CD4-positive, alpha-beta T cell (primary cell): ENCODE measurements around the gene CALHM6. TPM values are rescaled to one million over a fixed set of nuclear protein-coding genes. Genes with fewer than 3 reads are reported as not detected.

Experiments used
- ATAC-seq: fragments of 200-7000 bp; cut with Tn5 transposase; one replicate; pipeline ENCODE4 v1.10.0; 2022; ENCODE audit warnings: mild to moderate bottlenecking; ENCODE audit not compliant: poor library complexity
- CTCF ChIA-PET: fragments of 350-600 bp; sonication (Branson Sonifier 250); formaldehyde crosslinking; loops from one replicate; lab custom pipeline; 2021; ENCODE audit warnings: antibody characterized with exemption, inconsistent platforms; lab: Charles Lee
- POLR2A ChIA-PET: fragments of 350-600 bp; sonication (Branson Sonifier 250); formaldehyde crosslinking; loops from one replicate; lab custom pipeline; 2021; ENCODE audit warnings: antibody characterized with exemption, inconsistent platforms; lab: Charles Lee
- DNase-seq, 14 experiments: peaks; one replicate each; pipeline ENCODE4 v3.0.0-alpha.2; 2013 to 2020; ENCODE audit warnings: mixed read lengths in 2 of 14
- H3K27ac ChIP-seq, 2 donors: one replicate each; pipeline versions ENCODE4 v1.5.1 to v1.7.0; 2013; ENCODE audit warnings: low read length in 2 of 2, low read depth in 1 of 2, mild to moderate bottlenecking in 1 of 2
- H3K27me3 ChIP-seq, 2 experiments: 1 replicate in 1 of 2; 2 replicates in 1 of 2; pipeline versions ENCODE4 v1.6.1 to v1.7.0; 2013; ENCODE audit warnings: low read length in 2 of 2, control low read depth in 1 of 2, mild to moderate bottlenecking in 1 of 2, moderate library complexity in 1 of 2; ENCODE audit not compliant: insufficient read depth in 2 of 2, control insufficient read depth in 1 of 2
- H3K36me3 ChIP-seq: one replicate; pipeline ENCODE4 v1.6.1; 2013; ENCODE audit warnings: low read length, control low read depth; ENCODE audit not compliant: insufficient read depth
- H3K4me1 ChIP-seq: one replicate; pipeline ENCODE4 v1.6.1; 2013; ENCODE audit warnings: low read length, control low read depth; ENCODE audit not compliant: insufficient read depth
- H3K4me3 ChIP-seq: one replicate; pipeline ENCODE4 v1.5.1; 2013; ENCODE audit warnings: mild to moderate bottlenecking, low read length, moderate library complexity
- H3K9me3 ChIP-seq, 2 experiments: 1 replicate in 1 of 2; 2 replicates in 1 of 2; pipeline versions ENCODE4 v1.6.1 to v1.7.0; 2013; ENCODE audit warnings: low read length in 2 of 2, mild to moderate bottlenecking in 2 of 2, control low read depth in 1 of 2, moderate library complexity in 1 of 2; ENCODE audit not compliant: control insufficient read depth in 1 of 2, insufficient read depth in 1 of 2
- H3K27ac Mint-ChIP-seq: one replicate; pipeline ENCODE4 v1.8.0; 2020; ENCODE audit warnings: mixed read lengths
- H3K27me3 Mint-ChIP-seq: one replicate; pipeline ENCODE4 v1.8.0; 2021; ENCODE audit warnings: mixed read lengths
- H3K36me3 Mint-ChIP-seq: one replicate; pipeline ENCODE4 v1.8.0; 2021; ENCODE audit warnings: low read depth, mixed read lengths
- H3K4me1 Mint-ChIP-seq: one replicate; pipeline ENCODE4 v1.8.0; 2021; ENCODE audit warnings: low read depth, mixed read lengths
- H3K4me3 Mint-ChIP-seq: one replicate; pipeline ENCODE4 v1.8.0; 2020; ENCODE audit warnings: mild to moderate bottlenecking, mixed read lengths
- H3K9me3 Mint-ChIP-seq: one replicate; pipeline ENCODE4 v1.8.0; 2020; ENCODE audit warnings: mixed read lengths
- CTCF ChIP-seq: fragments of 200-600 bp; IDR thresholded peaks from one replicate; pipeline ENCODE4 v1.8.0; 2022; ENCODE audit warnings: antibody characterized with exemption, mild to moderate bottlenecking
- intact Hi-C, 2 experiments: fragments of 100-400 bp; cut with DNase I in 1 of 2; cut with micrococcal nuclease in 1 of 2; formaldehyde crosslinking; loops; one replicate each; pipeline versions ENCODE4 v1.15.1 to v1.9.0; 2023 to 2025; cut with DNase I, micrococcal nuclease
- total RNA-seq, 174 experiments: library from RNA in 2 of 174; stranded (reverse) in 2 of 174; gene quantifications; one replicate each; pipeline ENCODE4 v1.2.3 and lab custom pipeline; 2021 to 2026

CALHM6 gene
- total RNA-seq, 2 experiments from 2014 or later = 3.0 to 3.1 TPM

GRCh38 chr6:116483616-116484015, 22.4 kb downstream of the CALHM6 start:
- POLR2A ChIA-PET = no interaction called here
- no peaks in the 10 kb centered on the region for H3K36me3 ChIP-seq
- CTCF ChIA-PET = no interaction called here
- Mint-ChIP-seq H3K36me3 (no peaks in the 10 kb centered on the region), H3K9me3 (no peaks in the 10 kb centered on the region), H3K4me3 (no peak overlapping the region), H3K27me3 (peaks cover 19% of the 10 kb centered on the region), H3K4me1 (no peaks in the 10 kb centered on the region), H3K27ac (no peak overlapping the region)
- TF ChIP-seq CTCF = no peak
- H3K4me1 ChIP-seq = no peaks in the 10 kb centered on the region
- no peak overlapping the region for H3K27ac ChIP-seq
- DNase-seq (no peak), ATAC-seq (no peak)
- H3K4me3 ChIP-seq = no peak overlapping the region
- no peaks in the 10 kb centered on the region for H3K9me3 ChIP-seq
- H3K27me3 ChIP-seq = peaks cover 0 to 9% of the 10 kb centered on the region in 2 experiments
- intact Hi-C loops = no loop called here

- no peak for TF ChIP-seq CTCF
- CTCF ChIA-PET = no interaction called here
- ATAC-seq (no peak), DNase-seq (no peak)
- Mint-ChIP-seq H3K27me3 (peaks cover 25% of the 10 kb centered on the region), H3K9me3 (no peaks in the 10 kb centered on the region), H3K27ac (no peak overlapping the region), H3K36me3 (no peaks in the 10 kb centered on the region), H3K4me3 (no peak overlapping the region), H3K4me1 (no peaks in the 10 kb centered on the region)
- H3K27me3 ChIP-seq = peaks cover 0 to 9% of the 10 kb centered on the region in 2 experiments
- no peaks in the 10 kb centered on the region for H3K9me3 ChIP-seq
- no peak overlapping the region for H3K27ac ChIP-seq
- H3K36me3 ChIP-seq = no peaks in the 10 kb centered on the region
- POLR2A ChIA-PET = no interaction called here
- intact Hi-C loops = no loop called here
- no peak overlapping the region for H3K4me3 ChIP-seq
- H3K4me1 ChIP-seq = no peaks in the 10 kb centered on the region
Observed at GRCh38 chr6:116485559-116486184, 24.5 kb downstream of the CALHM6 start.

GRCh38 chr6:116491610-116492330, 30.6 kb downstream of the CALHM6 start:
- no peak for TF ChIP-seq CTCF
- CTCF ChIA-PET = no interaction called here
- Histone ChIP-seq H3K9me3 (no peaks in the 10 kb centered on the region), H3K4me3 (no peak overlapping the region), H3K36me3 (no peaks in the 10 kb centered on the region), H3K4me1 (no peaks in the 10 kb centered on the region), H3K27ac (no peak overlapping the region), H3K27me3 (no peaks in the 10 kb centered on the region)
- POLR2A ChIA-PET = no interaction called here
- Mint-ChIP-seq H3K9me3 (no peaks in the 10 kb centered on the region), H3K4me1 (no peaks in the 10 kb centered on the region), H3K27me3 (peaks cover 13% of the 10 kb centered on the region), H3K4me3 (no peak overlapping the region), H3K36me3 (no peaks in the 10 kb centered on the region), H3K27ac (no peak overlapping the region)
- ATAC-seq (no peak), DNase-seq (no peak)
- intact Hi-C loops = no loop called here
